KOPT-K1 (cell line): ENCODE data around the gene EPHB4.

Source experiments
- H3K27ac ChIP-seq: fragments of 200-600 bp; sonication (generic); 2 replicates; pipeline ENCODE4 v1.5.1; 2016; ENCODE audit warnings: antibody characterized with exemption, mild to moderate bottlenecking, low read depth, low read length; ENCODE audit not compliant: poor library complexity, severe bottlenecking
- H3K36me3 ChIP-seq: fragments of 200-600 bp; sonication (generic); 2 replicates; pipeline ENCODE4 v1.5.1; 2017; ENCODE audit warnings: antibody characterized with exemption, mild to moderate bottlenecking, low read length, moderate library complexity; ENCODE audit not compliant: insufficient read depth
- H3K9me3 ChIP-seq: fragments of 200-600 bp; sonication (generic); 2 replicates; pipeline ENCODE4 v1.5.1; 2017; ENCODE audit warnings: antibody characterized with exemption, low read length, mild to moderate bottlenecking; ENCODE audit not compliant: insufficient read depth, poor library complexity, severe bottlenecking

Gene EPHB4

GRCh38 chr7:100835903-100836811, 8.8 kb upstream of the EPHB4 start:
- Histone ChIP-seq H3K9me3 (no peaks in the 10 kb centered on the region), H3K27ac (no peak overlapping the region)

GRCh38 chr7:100832281-100832633, 4.9 kb upstream of the EPHB4 start:
- H3K27ac ChIP-seq: no peak overlapping the region
- no peaks in the 10 kb centered on the region for H3K36me3 ChIP-seq
- no peaks in the 10 kb centered on the region for H3K9me3 ChIP-seq

More at GRCh38 chr7:100835903-100836811, 8.8 kb upstream of the EPHB4 start:
- no peaks in the 10 kb centered on the region for H3K36me3 ChIP-seq

- H3K27ac ChIP-seq: no peak overlapping the region
- no peaks in the 10 kb centered on the region for H3K36me3 ChIP-seq
- no peaks in the 10 kb centered on the region for H3K9me3 ChIP-seq
Measured at GRCh38 chr7:100830396-100830795, 3.1 kb upstream of the EPHB4 start.

GRCh38 chr7:100829150-100829716, 1.9 kb upstream of the EPHB4 start:
- Histone ChIP-seq H3K27ac (no peak overlapping the region), H3K36me3 (no peaks in the 10 kb centered on the region), H3K9me3 (no peaks in the 10 kb centered on the region)

- Histone ChIP-seq H3K9me3 (no peaks in the 10 kb centered on the region), H3K27ac (no peak overlapping the region), H3K36me3 (no peaks in the 10 kb centered on the region)
Measured at GRCh38 chr7:100826514-100827329, 601 bp downstream of the EPHB4 start.

- Histone ChIP-seq H3K36me3 (no peaks in the 10 kb centered on the region), H3K27ac (no peak overlapping the region), H3K9me3 (no peaks in the 10 kb centered on the region)
Measured at GRCh38 chr7:100825751-100826513, 1.4 kb downstream of the EPHB4 start.

GRCh38 chr7:100825215-100825671, 2.1 kb downstream of the EPHB4 start:
- H3K9me3 ChIP-seq: no peaks in the 10 kb centered on the region
- H3K27ac ChIP-seq: no peak overlapping the region
- H3K36me3 ChIP-seq: no peaks in the 10 kb centered on the region

GRCh38 chr7:100824499-100825214, 2.7 kb downstream of the EPHB4 start:
- H3K27ac ChIP-seq: no peak overlapping the region
- no peaks in the 10 kb centered on the region for H3K36me3 ChIP-seq
- no peaks in the 10 kb centered on the region for H3K9me3 ChIP-seq

GRCh38 chr7:100823534-100823933, 3.8 kb downstream of the EPHB4 start:
- H3K36me3 ChIP-seq: no peaks in the 10 kb centered on the region
- no peak overlapping the region for H3K27ac ChIP-seq
- no peaks in the 10 kb centered on the region for H3K9me3 ChIP-seq

GRCh38 chr7:100823140-100823525, 4.2 kb downstream of the EPHB4 start:
- Histone ChIP-seq H3K9me3 (no peaks in the 10 kb centered on the region), H3K27ac (no peak overlapping the region), H3K36me3 (no peaks in the 10 kb centered on the region)

GRCh38 chr7:100822236-100823139, 4.8 kb downstream of the EPHB4 start:
- Histone ChIP-seq H3K36me3 (no peaks in the 10 kb centered on the region), H3K9me3 (no peaks in the 10 kb centered on the region), H3K27ac (no peak overlapping the region)

- no peak overlapping the region for H3K27ac ChIP-seq
- no peaks in the 10 kb centered on the region for H3K36me3 ChIP-seq
- no peaks in the 10 kb centered on the region for H3K9me3 ChIP-seq
Measured at GRCh38 chr7:100819586-100819985, 7.7 kb downstream of the EPHB4 start.

- Histone ChIP-seq H3K36me3 (no peaks in the 10 kb centered on the region), H3K9me3 (no peaks in the 10 kb centered on the region), H3K27ac (no peak overlapping the region)
Measured at GRCh38 chr7:100818825-100819224, 8.5 kb downstream of the EPHB4 start.
